HepG2 (cell line): ENCODE measurements around the gene PTPRO. TPM values are rescaled to one million over a fixed set of nuclear protein-coding genes. Genes with fewer than 3 reads are reported as not detected.
A peak's percentile ranks its signal among the peaks of the same experiment; 100 is the strongest.
"Not testable (repeated sequence)": the region's sequence is repeated elsewhere in the genome, so short reads cannot be mapped to it uniquely, and the experiment has no call there.

Experiments
- BHLHE40 ChIP-seq: IDR thresholded peaks from 2 replicates; pipeline ENCODE4 v1.6.1; 2011; ENCODE audit warnings: low read length, improper control_type of control experiment
- CBX1 ChIP-seq: IDR thresholded peaks from one replicate; pipeline ENCODE4 v1.6.1; 2016; ENCODE audit warnings: antibody characterized with exemption, low read depth
- CREM ChIP-seq, 2 experiments: sonication (generic) in 1 of 2; formaldehyde crosslinking in 1 of 2; IDR thresholded peaks; 2 replicates each; pipeline versions ENCODE4 v1.4.0 to v1.6.1; 2016 to 2020; ENCODE audit warnings: antibody characterized with exemption in 1 of 2, mild to moderate bottlenecking in 1 of 2, missing genetic modification reagents in 1 of 2
- FOXA3 ChIP-seq: IDR thresholded peaks from 2 replicates; pipeline ENCODE4 v1.6.1; 2016; ENCODE audit warnings: missing genetic modification reagents, missing compliant biosample characterization
- FOXP1 ChIP-seq, 2 experiments: fragments of 450-650 bp in 1 of 2; IDR thresholded peaks; 2 replicates each; pipeline ENCODE4 v1.6.1; 2017 to 2018; ENCODE audit warnings: antibody characterized with exemption in 1 of 2
- GATAD2A ChIP-seq: IDR thresholded peaks from 2 replicates; pipeline ENCODE4 v1.6.1; 2016
- HDAC2 ChIP-seq: sonication (generic); formaldehyde crosslinking; IDR thresholded peaks from 2 replicates; pipeline ENCODE4 v1.4.0; 2020; ENCODE audit warnings: missing genetic modification reagents
- HMG20A ChIP-seq: IDR thresholded peaks from 2 replicates; pipeline ENCODE4 v1.6.1; 2016; ENCODE audit warnings: borderline replicate concordance
- HMG20B ChIP-seq: conservative IDR thresholded peaks from 2 replicates; pipeline ENCODE4 v1.6.1; 2016; ENCODE audit warnings: missing genetic modification reagents, missing compliant biosample characterization
- ISL2 ChIP-seq: sonication (generic); formaldehyde crosslinking; IDR thresholded peaks from 2 replicates; pipeline ENCODE4 v1.5.0; 2020; ENCODE audit warnings: missing genetic modification reagents
- KLF11 ChIP-seq: IDR thresholded peaks from 2 replicates; pipeline ENCODE4 v1.6.1; 2016; ENCODE audit warnings: missing compliant biosample characterization
- MIER3 ChIP-seq: IDR thresholded peaks from 2 replicates; pipeline ENCODE4 v1.6.1; 2016; ENCODE audit warnings: missing compliant biosample characterization, borderline replicate concordance
- NCOA2 ChIP-seq: sonication (generic); formaldehyde crosslinking; IDR thresholded peaks from 2 replicates; pipeline ENCODE4 v1.8.0; 2022; ENCODE audit warnings: inconsistent platforms
- NCOR1 ChIP-seq: fragments of 200-600 bp; sonication (generic); IDR thresholded peaks from 2 replicates; pipeline ENCODE4 v1.7.0; 2017; ENCODE audit warnings: antibody characterized with exemption, low read length, borderline replicate concordance
- PHF21A ChIP-seq: sonication (generic); formaldehyde crosslinking; IDR thresholded peaks from 2 replicates; pipeline ENCODE4 v1.5.0; 2020; ENCODE audit warnings: mild to moderate bottlenecking, missing genetic modification reagents
- POGZ ChIP-seq: sonication (generic); formaldehyde crosslinking; IDR thresholded peaks from 2 replicates; pipeline ENCODE4 v1.4.0; 2020; ENCODE audit warnings: mild to moderate bottlenecking, missing genetic modification reagents
- PPARG ChIP-seq: conservative IDR thresholded peaks from 2 replicates; pipeline ENCODE4 v1.6.1; 2016; ENCODE audit warnings: missing biosample characterization, missing genetic modification reagents
- RARA ChIP-seq: IDR thresholded peaks from 2 replicates; pipeline ENCODE4 v1.6.1; 2016; ENCODE audit warnings: missing genetic modification reagents, missing compliant biosample characterization
- RXRB ChIP-seq: IDR thresholded peaks from 2 replicates; pipeline ENCODE4 v1.6.1; 2016; ENCODE audit warnings: borderline replicate concordance, missing genetic modification reagents, missing compliant biosample characterization
- SETDB1 ChIP-seq: sonication (generic); formaldehyde crosslinking; IDR thresholded peaks from 2 replicates; pipeline ENCODE4 v1.5.1; 2020; ENCODE audit warnings: missing genetic modification reagents, mild to moderate bottlenecking, borderline replicate concordance
- SMAD3 ChIP-seq: sonication (generic); formaldehyde crosslinking; IDR thresholded peaks from 2 replicates; pipeline ENCODE4 v1.4.0; 2020; ENCODE audit warnings: missing genetic modification reagents
- SP5 ChIP-seq: IDR thresholded peaks from 2 replicates; pipeline ENCODE4 v1.6.1; 2016; ENCODE audit warnings: low read depth, borderline replicate concordance
- TARDBP ChIP-seq: sonication (generic); formaldehyde crosslinking; IDR thresholded peaks from 2 replicates; pipeline ENCODE4 v1.8.0; 2022; ENCODE audit warnings: mild to moderate bottlenecking, missing genetic modification reagents
- TEAD3 ChIP-seq: optimal IDR thresholded peaks from 2 replicates; pipeline ENCODE3; 2016; ENCODE audit warnings: borderline replicate concordance
- ZFP36L1 ChIP-seq: sonication (generic); formaldehyde crosslinking; IDR thresholded peaks from 2 replicates; pipeline ENCODE4 v1.8.0; 2022; ENCODE audit warnings: mild to moderate bottlenecking, missing genetic modification reagents, moderate library complexity
- ZNF264 ChIP-seq: sonication (generic); formaldehyde crosslinking; IDR thresholded peaks from 2 replicates; pipeline ENCODE4 v1.4.0; 2020; ENCODE audit warnings: missing genetic modification reagents
- ZNF501 ChIP-seq: sonication (generic); formaldehyde crosslinking; IDR thresholded peaks from 2 replicates; pipeline ENCODE4 v1.5.1; 2020; ENCODE audit warnings: mild to moderate bottlenecking, moderate library complexity, missing genetic modification reagents
- ZNF607 ChIP-seq: sonication (generic); formaldehyde crosslinking; IDR thresholded peaks from 2 replicates; pipeline ENCODE4 v1.5.1; 2020; ENCODE audit warnings: missing genetic modification reagents, mild to moderate bottlenecking, borderline replicate concordance
- ZNF614 ChIP-seq: IDR thresholded peaks from 2 replicates; pipeline ENCODE4 v1.6.1; 2018; ENCODE audit warnings: missing biosample characterization, missing genetic modification reagents, inconsistent platforms, borderline replicate concordance
- ZNF772 ChIP-seq: sonication (generic); formaldehyde crosslinking; IDR thresholded peaks from 2 replicates; pipeline ENCODE4 v1.5.0; 2020; ENCODE audit warnings: mild to moderate bottlenecking, missing genetic modification reagents
- polyA plus RNA-seq, 8 experiments: library from polyadenylated mRNA; depleted of rRNA in 3 of 8; stranded (reverse) in 7 of 8; unstranded in 1 of 8; fragments of >200 nt; fragmentation: Illumina TruSeq in 4 of 8; extraction: Trizol in 4 of 8; gene quantifications; 2 replicates each; pipeline versions ENCODE4 v1.2.1 to v1.2.3, GENCODE V29; 2011 to 2016; ENCODE audit warnings: low read depth in 4 of 8, missing spikeins in 1 of 8, mixed read lengths in 1 of 8; ENCODE audit not compliant: insufficient read depth in 1 of 8
- total RNA-seq, 5 experiments: library from RNA; depleted of rRNA; stranded (reverse); fragments of >200 nt; fragmentation: Illumina TruSeq; extraction: Trizol; gene quantifications; 2 replicates each; pipeline ENCODE4 v1.2.3, GENCODE V29; 2016; ENCODE audit warnings: low read depth in 1 of 5
- TF ChIP-seq, protein P1 (sequence below): IDR thresholded peaks from 2 replicates; pipeline ENCODE4 v1.4.0; 2020; ENCODE audit warnings: mild to moderate bottlenecking, missing genetic modification reagents

PTPRO gene
- total and polyA plus RNA-seq, 2 of the 13 experiments (the other 11 are each of a cell fraction or from before 2014, with no cell fraction given): 0.04 TPM; not detected in 1

GRCh38 chr12:15616495-15616894 lies 294.2 kb downstream of the PTPRO start (continued):
- peak; percentile 43; the same call in 1 of the 2 replicates for TF ChIP-seq ZNF772 (CRISPR knock-in tag)
- TF ChIP-seq HMG20A (CRISPR knock-in tag): peak; percentile 74
- peak; percentile 57; the same call in 1 of the 2 replicates for TF ChIP-seq NCOR1
- peak; percentile 61; the same call in 1 of the 2 replicates for TF ChIP-seq HMG20B (CRISPR knock-in tag)
- TF ChIP-seq TARDBP (CRISPR knock-in tag): peak; percentile 40; the same call in 1 of the 2 replicates
- TF ChIP-seq GATAD2A: peak; percentile 65; the same call in 1 of the 2 replicates
- TF ChIP-seq HDAC2: peak; percentile 70
- TF ChIP-seq SETDB1 (CRISPR knock-in tag): peak; percentile 99
- 0 out of 2 replicates have a peak, but pooled peaks have one; percentile 47 for TF ChIP-seq KLF11 (CRISPR knock-in tag)
- peak; percentile 98 for TF ChIP-seq FOXA3 (CRISPR knock-in tag)
- TF ChIP-seq ZFP36L1 (CRISPR knock-in tag): peak; percentile 49; the same call in 1 of the 2 replicates
- peak; percentile 71; the same call in 1 of the 2 replicates for TF ChIP-seq FOXP1 (IDR thresholded peaks at IDR 0.05)
- TF ChIP-seq FOXP1 (CRISPR knock-in tag; IDR thresholded peaks at IDR 0.05): peak; percentile 94
- 0 out of 2 replicates have a peak, but pooled peaks have one; percentile 31 for TF ChIP-seq ZNF614
- TF ChIP-seq, protein P1, sequence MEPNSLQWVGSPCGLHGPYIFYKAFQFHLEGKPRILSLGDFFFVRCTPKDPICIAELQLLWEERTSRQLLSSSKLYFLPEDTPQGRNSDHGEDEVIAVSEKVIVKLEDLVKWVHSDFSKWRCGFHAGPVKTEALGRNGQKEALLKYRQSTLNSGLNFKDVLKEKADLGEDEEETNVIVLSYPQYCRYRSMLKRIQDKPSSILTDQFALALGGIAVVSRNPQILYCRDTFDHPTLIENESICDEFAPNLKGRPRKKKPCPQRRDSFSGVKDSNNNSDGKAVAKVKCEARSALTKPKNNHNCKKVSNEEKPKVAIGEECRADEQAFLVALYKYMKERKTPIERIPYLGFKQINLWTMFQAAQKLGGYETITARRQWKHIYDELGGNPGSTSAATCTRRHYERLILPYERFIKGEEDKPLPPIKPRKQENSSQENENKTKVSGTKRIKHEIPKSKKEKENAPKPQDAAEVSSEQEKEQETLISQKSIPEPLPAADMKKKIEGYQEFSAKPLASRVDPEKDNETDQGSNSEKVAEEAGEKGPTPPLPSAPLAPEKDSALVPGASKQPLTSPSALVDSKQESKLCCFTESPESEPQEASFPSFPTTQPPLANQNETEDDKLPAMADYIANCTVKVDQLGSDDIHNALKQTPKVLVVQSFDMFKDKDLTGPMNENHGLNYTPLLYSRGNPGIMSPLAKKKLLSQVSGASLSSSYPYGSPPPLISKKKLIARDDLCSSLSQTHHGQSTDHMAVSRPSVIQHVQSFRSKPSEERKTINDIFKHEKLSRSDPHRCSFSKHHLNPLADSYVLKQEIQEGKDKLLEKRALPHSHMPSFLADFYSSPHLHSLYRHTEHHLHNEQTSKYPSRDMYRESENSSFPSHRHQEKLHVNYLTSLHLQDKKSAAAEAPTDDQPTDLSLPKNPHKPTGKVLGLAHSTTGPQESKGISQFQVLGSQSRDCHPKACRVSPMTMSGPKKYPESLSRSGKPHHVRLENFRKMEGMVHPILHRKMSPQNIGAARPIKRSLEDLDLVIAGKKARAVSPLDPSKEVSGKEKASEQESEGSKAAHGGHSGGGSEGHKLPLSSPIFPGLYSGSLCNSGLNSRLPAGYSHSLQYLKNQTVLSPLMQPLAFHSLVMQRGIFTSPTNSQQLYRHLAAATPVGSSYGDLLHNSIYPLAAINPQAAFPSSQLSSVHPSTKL: peak; percentile 94
- TF ChIP-seq ZNF264 (CRISPR knock-in tag): 0 out of 2 replicates have a peak, but pooled peaks have one; percentile 14
- TF ChIP-seq RXRB (CRISPR knock-in tag): peak; percentile 90
- TF ChIP-seq PHF21A (CRISPR knock-in tag): peak; percentile 14; the same call in 1 of the 2 replicates
- peak; percentile 78 for TF ChIP-seq RARA (CRISPR knock-in tag)
- TF ChIP-seq MIER3 (CRISPR knock-in tag): 0 out of 2 replicates have a peak, but pooled peaks have one; percentile 70
- TF ChIP-seq SP5 (CRISPR knock-in tag): 0 out of 2 replicates have a peak, but pooled peaks have one; percentile 16
- peak; percentile 91 for TF ChIP-seq POGZ (CRISPR knock-in tag)
- peak; percentile 85 for TF ChIP-seq ISL2 (CRISPR knock-in tag)
- TF ChIP-seq PPARG: peak; percentile 90
- peak; percentile 39; the same call in 1 of the 2 replicates for TF ChIP-seq BHLHE40
- TF ChIP-seq CBX1: peak; percentile 52
- 0 out of 2 replicates have a peak, but pooled peaks have one; percentile 17 for TF ChIP-seq SMAD3 (CRISPR knock-in tag)
- peak; percentile 54; the same call in 1 of the 2 replicates for TF ChIP-seq ZNF501 (CRISPR knock-in tag)
- peak; percentile 67 for TF ChIP-seq CREM (IDR thresholded peaks at IDR 0.05)
- not testable (repeated sequence) for TF ChIP-seq CREM (CRISPR knock-in tag; IDR thresholded peaks at IDR 0.05)
- peak; percentile 84 for TF ChIP-seq NCOA2 (CRISPR knock-in tag)
- TF ChIP-seq TEAD3: peak; percentile 78
- TF ChIP-seq ZNF607 (CRISPR knock-in tag): peak; percentile 36; the same call in 1 of the 2 replicates
